ENCODE data around the gene CUL1.

DNA sequence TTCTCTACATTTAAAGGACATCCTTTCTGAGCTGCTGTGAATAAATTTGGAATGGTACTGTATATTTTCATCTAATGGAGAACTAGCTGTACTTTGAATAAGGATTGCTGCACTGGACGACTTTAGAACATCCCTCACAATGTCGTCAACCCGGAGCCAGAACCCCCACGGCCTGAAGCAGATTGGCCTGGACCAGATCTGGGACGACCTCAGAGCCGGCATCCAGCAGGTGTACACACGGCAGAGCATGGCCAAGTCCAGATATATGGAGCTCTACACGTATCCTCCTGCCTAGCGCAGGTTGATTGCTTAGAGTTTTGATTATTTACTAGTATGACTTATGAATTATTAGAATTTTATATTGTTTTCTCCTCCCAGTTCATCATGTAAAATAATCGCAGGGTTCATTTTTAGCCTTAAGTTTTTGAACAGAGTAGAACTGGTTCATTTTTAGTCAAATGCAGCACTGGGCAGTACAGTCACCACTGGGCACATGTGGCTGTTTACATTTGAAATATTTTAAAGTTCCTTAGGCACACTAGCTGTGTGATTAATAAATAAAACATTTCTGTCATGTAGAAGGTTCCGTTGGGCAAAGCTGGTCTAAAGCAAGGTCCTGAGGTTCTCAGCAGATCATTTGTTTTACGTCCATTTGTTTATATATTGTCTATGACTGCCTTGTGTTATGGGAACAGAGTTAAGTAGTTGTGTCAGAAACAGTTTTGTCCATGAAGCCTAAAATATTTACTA lies 31.5 kb downstream of the CUL1 start:
- TF ChIP-seq, protein P1, sequence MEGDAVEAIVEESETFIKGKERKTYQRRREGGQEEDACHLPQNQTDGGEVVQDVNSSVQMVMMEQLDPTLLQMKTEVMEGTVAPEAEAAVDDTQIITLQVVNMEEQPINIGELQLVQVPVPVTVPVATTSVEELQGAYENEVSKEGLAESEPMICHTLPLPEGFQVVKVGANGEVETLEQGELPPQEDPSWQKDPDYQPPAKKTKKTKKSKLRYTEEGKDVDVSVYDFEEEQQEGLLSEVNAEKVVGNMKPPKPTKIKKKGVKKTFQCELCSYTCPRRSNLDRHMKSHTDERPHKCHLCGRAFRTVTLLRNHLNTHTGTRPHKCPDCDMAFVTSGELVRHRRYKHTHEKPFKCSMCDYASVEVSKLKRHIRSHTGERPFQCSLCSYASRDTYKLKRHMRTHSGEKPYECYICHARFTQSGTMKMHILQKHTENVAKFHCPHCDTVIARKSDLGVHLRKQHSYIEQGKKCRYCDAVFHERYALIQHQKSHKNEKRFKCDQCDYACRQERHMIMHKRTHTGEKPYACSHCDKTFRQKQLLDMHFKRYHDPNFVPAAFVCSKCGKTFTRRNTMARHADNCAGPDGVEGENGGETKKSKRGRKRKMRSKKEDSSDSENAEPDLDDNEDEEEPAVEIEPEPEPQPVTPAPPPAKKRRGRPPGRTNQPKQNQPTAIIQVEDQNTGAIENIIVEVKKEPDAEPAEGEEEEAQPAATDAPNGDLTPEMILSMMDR (IDR thresholded peaks at IDR 0.05; ENCODE audit: extremely low read depth in 1 of 2, insufficient read depth in 1 of 2, low read depth in 1 of 2, low read length in 2 of 2), result no peak
- no peak for TF ChIP-seq EZH2 (IDR thresholded peaks at IDR 0.05; ENCODE audit: borderline replicate concordance, low read depth, low read length, severe bottlenecking)
- no peak for TF ChIP-seq POLR2AphosphoS5 (IDR thresholded peaks at IDR 0.05; ENCODE audit: insufficient read depth, low read depth, low read length)
- TF ChIP-seq FOS (IDR thresholded peaks at IDR 0.05; ENCODE audit: borderline replicate concordance, insufficient read depth, low read length), result no peak
